ENCODE results near the gene TBCCD1. TPM values are rescaled to one million over a fixed set of nuclear protein-coding genes. Genes with fewer than 3 reads are reported as not detected.
"Not testable (repeated sequence)": the region's sequence is repeated elsewhere in the genome, so short reads cannot be mapped to it uniquely, and the experiment has no call there.

Gene TBCCD1
- total RNA-seq, 1 donor from 2014 or later: 8.7 TPM

DNA sequence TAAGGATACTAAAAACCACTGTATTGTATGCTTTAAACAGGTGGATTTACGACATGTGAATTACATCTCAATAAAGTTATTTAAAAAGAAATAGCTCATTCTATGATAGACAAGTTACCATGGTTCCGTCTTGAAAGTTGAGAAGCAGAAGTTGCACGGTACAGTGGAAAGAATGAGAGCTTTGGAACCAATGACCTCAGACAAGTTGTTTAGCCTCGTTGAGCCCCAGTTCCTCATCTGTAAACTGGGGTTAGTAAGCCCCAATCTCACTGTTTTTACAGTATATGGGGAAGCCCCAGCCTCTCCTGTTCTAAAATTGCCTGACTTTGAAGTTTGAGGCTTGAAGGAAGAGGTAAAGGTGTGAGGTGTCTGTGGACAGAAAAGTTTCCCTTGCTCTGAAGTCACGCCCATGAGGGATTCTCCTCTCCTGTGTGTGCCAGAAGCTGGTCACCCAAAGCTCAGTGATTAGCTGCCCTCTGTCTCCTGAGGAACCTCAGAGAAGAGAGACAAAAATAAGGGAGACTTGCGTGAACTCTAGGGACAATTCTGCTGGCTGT is 32.9 kb downstream of the TBCCD1 start:
- no peak overlapping the region for H3K27ac Mint-ChIP-seq (ENCODE audit: unreplicated experiment)
- Histone ChIP-seq H3K9me3 (ENCODE audit: insufficient read depth, low read depth, low read length) (no peaks in the 10 kb centered on the region), H3K79me2 (ENCODE audit: insufficient read depth, low read length) (no peaks in the 10 kb centered on the region), H3K4me1 (ENCODE audit: insufficient read depth, low read length) (peaks cover 7% of the 10 kb centered on the region), H3K36me3 (ENCODE audit: insufficient read depth, low read length) (no peaks in the 10 kb centered on the region), H3K4me3 (ENCODE audit: insufficient read depth, low read depth, low read length) (no peak overlapping the region), H2AFZ (ENCODE audit: low read depth, low read length) (no peak overlapping the region), H3K4me2 (ENCODE audit: low read length) (no peak overlapping the region), H3K27ac (ENCODE audit: low read depth, low read length) (no peak overlapping the region), H3K9ac (ENCODE audit: low read length) (no peak overlapping the region), H3K27me3 (ENCODE audit: insufficient read depth, low read length) (no peaks in the 10 kb centered on the region), H4K20me1 (ENCODE audit: insufficient read depth, low read length) (no peaks in the 10 kb centered on the region)
- FAIRE-seq (no peak), DNase-seq (ENCODE audit: low read depth) (no peak)
- H3K36me3 Mint-ChIP-seq (ENCODE audit: low read depth, unreplicated experiment): peaks cover 5% of the 10 kb centered on the region
- no peaks in the 10 kb centered on the region for H3K9me3 Mint-ChIP-seq (ENCODE audit: unreplicated experiment)
- H3K4me3 Mint-ChIP-seq (ENCODE audit: unreplicated experiment): no peak overlapping the region
- peaks cover 8% of the 10 kb centered on the region for H3K4me1 Mint-ChIP-seq (ENCODE audit: low read depth, unreplicated experiment)
- H3K27me3 Mint-ChIP-seq (ENCODE audit: low read depth, unreplicated experiment): peaks cover 7% of the 10 kb centered on the region
- TF ChIP-seq EZH2 (IDR thresholded peaks at IDR 0.05; ENCODE audit: insufficient read depth, low read length) (no peak), CTCF (IDR thresholded peaks at IDR 0.05; ENCODE audit: insufficient read depth, low read depth, low read length) (no peak)

GRCh38 chr3:186532598-186533072 is 34.5 kb downstream of the TBCCD1 start:
- H3K4me2 ChIP-seq (ENCODE audit: low read length): no peak overlapping the region

DNA sequence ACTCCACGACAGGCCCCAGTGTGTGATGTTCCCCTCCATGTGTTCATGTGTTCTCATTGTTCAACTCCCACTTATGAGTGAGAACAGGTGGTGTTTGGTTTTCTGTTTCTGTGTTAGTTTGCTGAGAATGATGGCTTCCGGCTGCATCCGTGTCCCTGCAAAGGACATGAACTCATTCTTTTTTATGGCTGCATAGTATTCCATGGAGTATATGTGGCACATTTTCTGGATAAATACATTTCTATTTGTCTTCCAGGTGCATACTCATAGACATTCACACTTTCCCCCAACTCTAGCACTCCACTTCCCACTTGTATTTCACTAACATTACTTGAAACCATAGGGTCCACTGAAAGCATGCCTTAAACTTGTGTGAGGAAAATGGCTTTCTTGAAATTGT is 35.4 kb downstream of the TBCCD1 start:
- not testable (repeated sequence) for H3K27ac ChIP-seq (ENCODE audit: low read depth, low read length); H3K36me3 ChIP-seq (ENCODE audit: insufficient read depth, low read length); DNase-seq (ENCODE audit: low read depth); H3K4me1 ChIP-seq (ENCODE audit: insufficient read depth, low read length); H3K4me2 ChIP-seq (ENCODE audit: low read length); H3K79me2 ChIP-seq (ENCODE audit: insufficient read depth, low read length); H3K4me3 Mint-ChIP-seq (ENCODE audit: unreplicated experiment); H3K9ac ChIP-seq (ENCODE audit: low read length); H3K4me3 ChIP-seq (ENCODE audit: insufficient read depth, low read depth, low read length); FAIRE-seq; H3K4me1 Mint-ChIP-seq (ENCODE audit: low read depth, unreplicated experiment); H3K27me3 ChIP-seq (ENCODE audit: insufficient read depth, low read length); H2AFZ ChIP-seq (ENCODE audit: low read depth, low read length); H3K36me3 Mint-ChIP-seq (ENCODE audit: low read depth, unreplicated experiment); H3K9me3 Mint-ChIP-seq (ENCODE audit: unreplicated experiment); H3K9me3 ChIP-seq (ENCODE audit: insufficient read depth, low read depth, low read length); H3K27ac Mint-ChIP-seq (ENCODE audit: unreplicated experiment); H4K20me1 ChIP-seq (ENCODE audit: insufficient read depth, low read length)
- H3K27me3 Mint-ChIP-seq (ENCODE audit: low read depth, unreplicated experiment): peaks cover 24% of the 10 kb centered on the region

More at GRCh38 chr3:186532598-186533072, 34.5 kb downstream of the TBCCD1 start:
- no peak for TF ChIP-seq EZH2 (IDR thresholded peaks at IDR 0.05; ENCODE audit: insufficient read depth, low read length)
- no peak for TF ChIP-seq CTCF (IDR thresholded peaks at IDR 0.05; ENCODE audit: insufficient read depth, low read depth, low read length)
- H3K36me3 ChIP-seq (ENCODE audit: insufficient read depth, low read length): no peaks in the 10 kb centered on the region
- no peaks in the 10 kb centered on the region for H4K20me1 ChIP-seq (ENCODE audit: insufficient read depth, low read length)
- no peaks in the 10 kb centered on the region for H3K27me3 ChIP-seq (ENCODE audit: insufficient read depth, low read length)
- no peak overlapping the region for H3K9ac ChIP-seq (ENCODE audit: low read length)
- no peaks in the 10 kb centered on the region for H3K79me2 ChIP-seq (ENCODE audit: insufficient read depth, low read length)
- Mint-ChIP-seq H3K36me3 (ENCODE audit: low read depth, unreplicated experiment) (peaks cover 2% of the 10 kb centered on the region), H3K27ac (ENCODE audit: unreplicated experiment) (no peak overlapping the region), H3K4me1 (ENCODE audit: low read depth, unreplicated experiment) (peaks cover 8% of the 10 kb centered on the region), H3K4me3 (ENCODE audit: unreplicated experiment) (no peak overlapping the region), H3K27me3 (ENCODE audit: low read depth, unreplicated experiment) (peaks cover 17% of the 10 kb centered on the region), H3K9me3 (ENCODE audit: unreplicated experiment) (peaks cover 5% of the 10 kb centered on the region)
- no peaks in the 10 kb centered on the region for H3K9me3 ChIP-seq (ENCODE audit: insufficient read depth, low read depth, low read length)
- no peak overlapping the region for H3K27ac ChIP-seq (ENCODE audit: low read depth, low read length)
- DNase-seq (ENCODE audit: low read depth): no peak
- peaks cover 7% of the 10 kb centered on the region for H3K4me1 ChIP-seq (ENCODE audit: insufficient read depth, low read length)
- no peak for FAIRE-seq
- H2AFZ ChIP-seq (ENCODE audit: low read depth, low read length): no peak overlapping the region
- H3K4me3 ChIP-seq (ENCODE audit: insufficient read depth, low read depth, low read length): no peak overlapping the region
